ENCODE results near the gene MRTFA.
"Not testable (repeated sequence)": the region's sequence is repeated elsewhere in the genome, so short reads cannot be mapped to it uniquely, and the experiment has no call there.

The MRTFA gene

DNA sequence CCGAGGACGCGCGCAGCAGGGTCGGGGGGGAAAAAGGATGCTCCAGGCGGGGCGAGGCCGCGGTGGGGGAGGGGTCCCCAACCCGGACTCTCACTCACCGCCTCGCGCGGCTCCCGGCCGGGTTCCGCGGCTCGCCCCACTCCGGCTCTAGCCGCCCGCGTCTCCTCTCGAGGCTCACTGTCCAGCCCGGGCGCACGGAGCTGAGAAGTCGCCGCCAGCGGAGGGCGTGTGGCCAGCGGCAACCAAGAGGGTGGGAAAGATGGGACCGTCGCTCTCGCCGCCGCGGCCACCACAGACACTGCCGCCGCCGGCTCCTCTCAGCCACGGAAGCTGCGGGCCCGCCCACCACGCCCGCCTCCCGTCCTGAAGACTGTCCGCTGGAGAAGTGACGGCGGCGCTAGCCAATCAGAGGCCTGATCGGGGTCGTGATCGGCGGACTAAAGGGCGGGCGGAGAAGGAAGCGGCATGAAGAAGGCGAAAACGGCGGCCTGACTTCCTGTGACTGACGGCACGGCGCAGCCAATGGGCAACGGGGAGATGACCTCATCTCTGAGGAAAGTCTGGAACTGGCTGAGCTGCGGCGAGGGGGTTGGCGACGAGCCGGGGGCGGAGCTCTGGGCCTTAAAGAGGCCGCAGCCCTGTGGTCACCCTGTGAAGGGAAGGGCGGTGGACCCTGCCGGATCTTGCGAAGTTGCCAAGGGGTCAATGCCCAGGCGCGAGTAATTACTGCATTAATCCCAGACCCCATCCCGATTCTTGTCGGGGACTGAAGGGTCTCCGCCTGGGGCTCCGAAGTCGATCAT lies at the start of gene MRTFA:
Gene MRTFA, minus strand, starts transcription at position 340 of the 803 bp plus-strand sequence.
- peak; percentile 99 for DNase-seq

GRCh38 chr22:40685406-40685805 lies 48.9 kb upstream of the MRTFA start:
- DNase-seq: no peak

DNA sequence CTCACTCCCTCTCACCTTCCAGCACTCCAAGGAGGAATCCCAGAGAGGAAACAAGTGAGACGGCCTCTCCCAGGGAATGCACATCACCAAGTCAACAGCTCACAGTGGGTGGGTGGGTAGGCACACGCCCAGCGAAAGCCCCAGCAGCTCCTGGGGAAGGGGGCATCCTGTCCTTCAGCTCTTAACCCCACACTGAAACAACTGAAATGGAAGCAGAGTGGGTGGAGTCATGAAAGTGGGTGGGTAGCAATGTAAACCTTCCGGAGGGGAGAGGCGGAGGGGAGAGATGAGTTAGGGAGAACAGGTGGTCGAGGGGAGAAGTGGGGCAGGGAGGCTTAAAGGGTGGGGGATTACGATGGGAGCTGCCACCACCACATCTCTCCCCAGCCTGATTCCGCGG lies 48.2 kb upstream of the MRTFA start:
- DNase-seq: no peak

DNA sequence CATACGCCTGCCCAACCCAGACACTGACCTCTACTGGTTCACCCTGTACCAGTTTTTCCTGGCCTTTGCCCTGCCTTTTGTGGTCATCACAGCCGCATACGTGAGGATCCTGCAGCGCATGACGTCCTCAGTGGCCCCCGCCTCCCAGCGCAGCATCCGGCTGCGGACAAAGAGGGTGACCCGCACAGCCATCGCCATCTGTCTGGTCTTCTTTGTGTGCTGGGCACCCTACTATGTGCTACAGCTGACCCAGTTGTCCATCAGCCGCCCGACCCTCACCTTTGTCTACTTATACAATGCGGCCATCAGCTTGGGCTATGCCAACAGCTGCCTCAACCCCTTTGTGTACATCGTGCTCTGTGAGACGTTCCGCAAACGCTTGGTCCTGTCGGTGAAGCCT lies 44.9 kb upstream of the MRTFA start:
- DNase-seq: no peak

DNA sequence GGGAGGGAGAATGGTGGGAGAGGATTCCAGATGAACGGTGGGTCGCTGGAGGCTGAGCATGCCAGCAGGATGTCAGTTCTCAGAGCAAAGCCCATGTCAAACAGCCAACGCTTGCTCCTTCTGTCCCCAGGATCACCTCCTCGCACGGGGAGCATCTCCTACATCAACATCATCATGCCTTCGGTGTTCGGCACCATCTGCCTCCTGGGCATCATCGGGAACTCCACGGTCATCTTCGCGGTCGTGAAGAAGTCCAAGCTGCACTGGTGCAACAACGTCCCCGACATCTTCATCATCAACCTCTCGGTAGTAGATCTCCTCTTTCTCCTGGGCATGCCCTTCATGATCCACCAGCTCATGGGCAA lies 44.3 kb upstream of the MRTFA start:
- DNase-seq: no peak

GRCh38 chr22:40679964-40680818 lies 43.7 kb upstream of the MRTFA start:
- no peak for DNase-seq

DNA sequence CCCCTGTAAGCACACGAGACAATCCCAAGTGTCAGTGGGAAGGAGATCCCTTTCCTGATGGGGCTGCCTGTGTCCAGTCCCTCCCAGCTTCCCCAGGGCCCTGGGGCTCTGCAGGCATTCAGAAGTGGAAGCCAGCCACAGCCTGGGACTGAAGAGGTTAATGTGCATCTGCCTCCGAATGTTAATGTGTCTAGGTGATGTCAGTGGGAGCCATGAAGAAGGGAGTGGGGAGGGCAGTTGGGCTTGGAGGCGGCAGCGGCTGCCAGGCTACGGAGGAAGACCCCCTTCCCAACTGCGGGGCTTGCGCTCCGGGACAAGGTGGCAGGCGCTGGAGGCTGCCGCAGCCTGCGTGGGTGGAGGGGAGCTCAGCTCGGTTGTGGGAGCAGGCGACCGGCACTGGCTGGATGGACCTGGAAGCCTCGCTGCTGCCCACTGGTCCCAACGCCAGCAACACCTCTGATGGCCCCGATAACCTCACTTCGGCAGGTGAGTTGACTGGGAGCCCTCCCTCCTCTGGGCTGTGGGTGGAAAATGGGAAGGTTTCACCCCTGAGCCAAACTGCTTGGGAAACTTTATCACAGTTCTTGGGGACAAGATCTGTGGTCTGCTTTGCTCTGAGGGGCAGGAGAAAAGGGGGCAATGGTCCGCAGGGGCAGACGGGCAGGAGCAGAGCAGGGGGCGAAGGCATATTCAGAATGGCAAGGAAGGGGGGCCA lies 42.9 kb upstream of the MRTFA start, which contains the start of gene MCHR1:
Gene MCHR1, plus strand, starts transcription at position 236 of the 715 bp plus-strand sequence. Its CDS starts 169 bp downstream, at position 405.
- no peak for DNase-seq

GRCh38 chr22:40678493-40679248 lies 42.2 kb upstream of the MRTFA start:
- DNase-seq: no peak

DNA sequence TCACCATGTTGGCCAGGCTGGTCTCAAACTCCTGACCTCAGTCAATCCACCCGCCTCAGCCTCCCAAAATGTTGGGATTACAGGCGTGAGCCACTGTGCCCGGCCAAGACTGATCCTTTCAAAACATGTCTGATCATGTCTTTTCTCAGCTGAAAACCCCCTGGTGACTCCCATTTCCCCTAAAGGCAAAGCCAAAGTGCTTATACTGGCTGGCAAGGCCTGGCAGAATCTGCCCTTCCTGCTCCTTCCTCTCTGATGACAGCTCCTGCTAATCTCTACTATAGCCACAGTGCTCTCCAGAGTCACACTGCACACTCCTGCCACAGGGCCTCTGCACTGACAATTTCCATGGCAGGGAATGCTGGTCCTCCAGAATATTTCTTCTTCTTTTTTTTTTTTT lies 40.1 kb upstream of the MRTFA start:
- no peak for DNase-seq

DNA sequence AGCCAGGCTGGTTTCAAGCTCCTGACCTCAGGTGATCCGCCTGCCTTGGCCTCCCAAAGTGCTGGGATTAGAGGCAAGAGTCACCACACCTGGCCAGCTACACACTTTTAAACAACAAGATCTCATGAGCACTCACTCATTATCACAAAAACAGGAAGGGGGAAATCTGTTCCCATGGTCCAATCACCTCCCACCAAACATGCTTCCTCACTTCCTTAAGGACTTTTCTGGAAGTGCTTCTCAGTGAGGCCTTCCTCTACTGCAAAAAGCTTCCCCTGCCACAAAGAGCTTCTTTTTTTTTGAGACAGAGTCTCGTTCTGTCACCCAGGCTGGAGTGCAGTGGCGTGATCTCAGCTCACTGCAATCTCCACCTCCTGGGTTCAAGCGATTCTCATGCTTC lies 39.6 kb upstream of the MRTFA start:
- DNase-seq: not testable (repeated sequence)

- no peak for DNase-seq
Measured at GRCh38 chr22:40674274-40674673, 37.8 kb upstream of the MRTFA start.

GRCh38 chr22:40673017-40673416 lies 36.5 kb upstream of the MRTFA start:
- no peak for DNase-seq

DNA sequence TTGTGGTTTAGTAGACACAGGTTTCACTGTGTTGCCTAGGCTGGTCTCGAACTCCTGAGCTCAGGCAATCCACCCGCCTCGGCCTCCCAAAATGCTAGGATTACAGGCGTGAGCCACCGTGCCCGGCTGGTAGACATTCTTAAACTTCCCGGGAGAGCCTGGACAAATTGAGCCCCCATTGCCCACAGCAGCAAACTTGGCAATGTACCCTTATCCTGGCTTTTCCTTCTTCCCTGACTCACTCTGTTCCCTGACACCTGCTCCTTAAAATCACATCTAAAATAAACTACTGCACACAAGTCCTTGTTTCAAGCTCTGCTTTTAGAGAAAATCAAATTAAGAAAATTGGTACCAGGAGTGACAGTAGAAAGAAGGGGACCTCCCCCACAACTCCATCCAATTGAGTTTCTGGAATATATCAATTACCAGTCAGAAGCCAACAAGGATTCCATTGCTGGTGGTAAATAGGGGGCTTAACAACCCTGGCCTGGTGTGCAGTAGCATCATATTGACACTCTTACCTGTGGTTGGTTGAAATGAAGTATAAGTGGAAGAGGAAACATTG lies 35.4 kb upstream of the MRTFA start:
- DNase-seq: no peak

DNA sequence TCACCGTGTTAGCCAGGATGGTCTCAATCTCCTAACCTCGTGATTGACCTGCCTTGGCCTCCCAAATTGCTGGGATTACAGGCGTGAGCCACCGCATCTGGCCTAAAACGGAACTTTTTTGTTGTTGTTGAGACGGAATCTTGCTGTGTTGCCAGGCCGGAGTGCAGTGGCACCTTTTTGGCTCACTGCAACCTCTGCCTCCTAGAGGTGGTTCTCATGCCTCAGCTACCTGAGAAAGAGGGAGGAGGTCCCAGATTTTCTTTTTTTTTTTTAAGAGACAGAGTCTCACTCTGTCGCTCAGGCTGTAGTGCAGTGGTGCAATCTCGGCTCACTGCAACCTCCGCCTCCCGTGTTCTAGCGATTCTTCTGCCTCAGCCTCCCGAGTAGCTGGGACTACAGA lies 34.9 kb upstream of the MRTFA start:
- DNase-seq: no peak

DNA sequence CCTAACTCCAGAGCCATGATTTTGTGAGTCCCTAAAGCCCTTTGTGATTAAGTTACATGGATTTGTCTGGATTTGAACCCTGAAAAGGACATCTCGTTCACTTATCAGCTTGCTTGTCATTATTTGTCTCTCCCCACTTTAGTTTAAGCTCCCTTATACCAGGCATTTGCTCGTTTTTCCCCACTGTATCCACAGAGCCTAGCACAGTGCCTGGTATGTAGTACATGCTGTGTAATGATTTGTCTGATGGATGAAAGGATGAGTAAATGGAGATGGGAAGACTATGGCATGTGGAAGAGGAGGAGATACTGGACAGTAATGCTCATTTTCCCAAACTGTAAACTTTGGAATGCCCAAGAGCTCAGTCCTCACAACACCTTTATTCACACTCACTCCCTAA lies 33.5 kb upstream of the MRTFA start:
- DNase-seq: no peak

- DNase-seq: no peak
Measured at GRCh38 chr22:40668611-40669411, 32.3 kb upstream of the MRTFA start.

GRCh38 chr22:40666151-40666848 lies 29.8 kb upstream of the MRTFA start:
- no peak for DNase-seq

DNA sequence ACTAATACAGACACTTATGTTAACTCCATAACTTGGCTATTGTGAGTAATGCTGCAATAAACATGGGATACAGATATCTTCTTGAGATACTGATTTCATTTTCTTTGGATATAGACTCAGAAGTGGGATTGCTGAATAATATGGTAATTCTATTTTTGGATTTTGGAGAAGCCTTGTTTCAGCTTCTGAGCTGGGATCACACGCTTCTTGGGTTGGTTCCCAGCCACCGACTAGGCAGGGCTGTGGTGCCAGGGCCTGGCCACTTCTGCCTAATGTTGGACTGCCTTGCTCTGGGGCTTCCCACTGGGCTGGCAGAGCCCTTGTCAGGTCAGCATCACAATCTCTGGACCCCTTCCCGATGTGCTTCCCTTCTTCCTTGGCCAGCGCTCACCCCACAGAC lies 28.8 kb upstream of the MRTFA start:
- DNase-seq: no peak

- no peak for DNase-seq
Measured at GRCh38 chr22:40661671-40662070, 25.2 kb upstream of the MRTFA start.

- no peak for DNase-seq
Measured at GRCh38 chr22:40660730-40661129, 24.2 kb upstream of the MRTFA start.

- no peak for DNase-seq
Measured at GRCh38 chr22:40659166-40659565, 22.6 kb upstream of the MRTFA start.

Data from NK-92 treated with Interleukin-12 subunit alpha and Interleukin-12 subunit beta, amount 100 ng/mL, for 24 hours (cell line).